NK-92 (cell line): ENCODE data around the gene INAFM2.

Experiments used
- DNase-seq: peaks from one replicate; lab custom pipeline; 2025; ENCODE audit not compliant: unreplicated experiment; lab: John Stamatoyannopoulos, UW

INAFM2 gene

GRCh38 chr15:40305281-40305680 lies 18.2 kb upstream of the INAFM2 start:
- no peak for DNase-seq

GRCh38 chr15:40306371-40306770 lies 17.1 kb upstream of the INAFM2 start:
- no peak for DNase-seq

GRCh38 chr15:40306908-40307307 lies 16.6 kb upstream of the INAFM2 start:
- no peak for DNase-seq

GRCh38 chr15:40307421-40308211 lies 15.9 kb upstream of the INAFM2 start, which contains the start of gene PLCB2:
TSS of gene PLCB2 (minus strand) at chr15:40307935. CDS start at chr15:40307672, 263 bp downstream.
- DNase-seq: no peak

GRCh38 chr15:40309344-40309862 lies 14.1 kb upstream of the INAFM2 start:
- no peak for DNase-seq

- DNase-seq: no peak
Observed at GRCh38 chr15:40310001-40310959, 13.2 kb upstream of the INAFM2 start.

- no peak for DNase-seq
Observed at GRCh38 chr15:40310993-40311392, 12.5 kb upstream of the INAFM2 start.

- DNase-seq: no peak
Observed at GRCh38 chr15:40312370-40313158, 10.9 kb upstream of the INAFM2 start.

- no peak for DNase-seq
Observed at GRCh38 chr15:40313531-40314398, 9.7 kb upstream of the INAFM2 start.

- no peak for DNase-seq
Observed at GRCh38 chr15:40314723-40315276, 8.7 kb upstream of the INAFM2 start.

GRCh38 chr15:40316931-40317330 lies 6.6 kb upstream of the INAFM2 start:
- DNase-seq: no peak

GRCh38 chr15:40317580-40317979 lies 5.9 kb upstream of the INAFM2 start:
- no peak for DNase-seq

- DNase-seq: no peak
Observed at GRCh38 chr15:40320409-40320808, 3.1 kb upstream of the INAFM2 start.

- no peak for DNase-seq
Observed at GRCh38 chr15:40320931-40321371, 2.5 kb upstream of the INAFM2 start.

GRCh38 chr15:40322531-40323238 lies 807 bp upstream of the INAFM2 start:
- no peak for DNase-seq

GRCh38 chr15:40323953-40324937 lies 753 bp downstream of the INAFM2 start:
- DNase-seq: no peak

- no peak for DNase-seq
Observed at GRCh38 chr15:40325188-40325587, 1.7 kb downstream of the INAFM2 start.

GRCh38 chr15:40325700-40326099 lies 2.2 kb downstream of the INAFM2 start:
- no peak for DNase-seq
